HepG2 (cell line): ENCODE results near the gene PATL2. TPM values are rescaled to one million over a fixed set of nuclear protein-coding genes. Genes with fewer than 3 reads are reported as not detected.
A peak's percentile ranks its signal among the peaks of the same experiment; 100 is the strongest.

Source experiments
- BHLHE40 ChIP-seq: IDR thresholded peaks from 2 replicates; pipeline ENCODE4 v1.6.1; 2011; ENCODE audit warnings: low read length, improper control_type of control experiment
- CENPX ChIP-seq: sonication (generic); formaldehyde crosslinking; IDR thresholded peaks from 2 replicates; pipeline ENCODE4 v1.9.0; 2021; ENCODE audit warnings: mild to moderate bottlenecking, missing genetic modification reagents, moderate library complexity
- FIP1L1 ChIP-seq: fragments of 200-400 bp; formaldehyde crosslinking; IDR thresholded peaks from 2 replicates; pipeline ENCODE4 v1.6.1; 2018; ENCODE audit warnings: low read depth, mild to moderate bottlenecking, low read length, moderate library complexity, borderline replicate concordance; ENCODE audit not compliant: insufficient read depth
- GTF2F1 ChIP-seq: fragments of 150-350 bp; IDR thresholded peaks from 2 replicates; pipeline ENCODE4 v1.6.1; 2014; ENCODE audit warnings: low read length
- KLF9 ChIP-seq: IDR thresholded peaks from 2 replicates; pipeline ENCODE4 v1.6.1; 2016; ENCODE audit warnings: low read depth
- KMT2A ChIP-seq: sonication (generic); formaldehyde crosslinking; IDR thresholded peaks from 2 replicates; pipeline ENCODE4 v1.4.0; 2020; ENCODE audit warnings: missing genetic modification reagents
- MED13 ChIP-seq: sonication (generic); formaldehyde crosslinking; IDR thresholded peaks from 2 replicates; pipeline ENCODE4 v1.5.0; 2020; ENCODE audit warnings: missing genetic modification reagents
- MYNN ChIP-seq: sonication (generic); formaldehyde crosslinking; IDR thresholded peaks from 2 replicates; pipeline ENCODE4 v1.4.0; 2020; ENCODE audit warnings: mild to moderate bottlenecking, low read depth, missing genetic modification reagents
- SNAPC2 ChIP-seq: sonication (generic); formaldehyde crosslinking; IDR thresholded peaks from 2 replicates; pipeline ENCODE4 v1.8.1; 2022; ENCODE audit warnings: mild to moderate bottlenecking, missing genetic modification reagents
- SYNCRIP ChIP-seq: fragments of 200-400 bp; formaldehyde crosslinking; IDR thresholded peaks from 2 replicates; pipeline ENCODE4 v1.6.1; 2018; ENCODE audit warnings: mild to moderate bottlenecking, low read depth, low read length; ENCODE audit not compliant: insufficient read depth
- ZBTB38 ChIP-seq: sonication (generic); formaldehyde crosslinking; IDR thresholded peaks from 2 replicates; pipeline ENCODE4 v1.5.1; 2020; ENCODE audit warnings: mild to moderate bottlenecking, missing genetic modification reagents
- ZNF501 ChIP-seq: sonication (generic); formaldehyde crosslinking; IDR thresholded peaks from 2 replicates; pipeline ENCODE4 v1.5.1; 2020; ENCODE audit warnings: mild to moderate bottlenecking, moderate library complexity, missing genetic modification reagents
- ZNF660 ChIP-seq: sonication (generic); formaldehyde crosslinking; IDR thresholded peaks from 2 replicates; pipeline ENCODE4 v1.5.1; 2020; ENCODE audit warnings: mild to moderate bottlenecking, low read depth, missing genetic modification reagents, borderline replicate concordance
- ZNF674 ChIP-seq: sonication (generic); formaldehyde crosslinking; IDR thresholded peaks from 2 replicates; pipeline ENCODE4 v1.5.0; 2020; ENCODE audit warnings: low read depth, mild to moderate bottlenecking, missing genetic modification reagents
- ZNF780A ChIP-seq: sonication (generic); formaldehyde crosslinking; IDR thresholded peaks from 2 replicates; pipeline ENCODE4 v1.8.0; 2022; ENCODE audit warnings: mild to moderate bottlenecking, missing genetic modification reagents, moderate library complexity
- polyA plus RNA-seq, 8 experiments: library from polyadenylated mRNA; depleted of rRNA in 3 of 8; stranded (reverse) in 7 of 8; unstranded in 1 of 8; fragments of >200 nt; fragmentation: Illumina TruSeq in 4 of 8; extraction: Trizol in 4 of 8; gene quantifications; 2 replicates each; pipeline versions ENCODE4 v1.2.1 to v1.2.3, GENCODE V29; 2011 to 2016; ENCODE audit warnings: low read depth in 4 of 8, missing spikeins in 1 of 8, mixed read lengths in 1 of 8; ENCODE audit not compliant: insufficient read depth in 1 of 8
- total RNA-seq, 5 experiments: library from RNA; depleted of rRNA; stranded (reverse); fragments of >200 nt; fragmentation: Illumina TruSeq; extraction: Trizol; gene quantifications; 2 replicates each; pipeline ENCODE4 v1.2.3, GENCODE V29; 2016; ENCODE audit warnings: low read depth in 1 of 5
- TF ChIP-seq, protein P1 (sequence below): sonication (generic); formaldehyde crosslinking; IDR thresholded peaks from 2 replicates; pipeline ENCODE4 v1.4.0; 2020; ENCODE audit warnings: missing genetic modification reagents, mild to moderate bottlenecking, borderline replicate concordance
- TF ChIP-seq, protein P2 (sequence below): sonication (generic); formaldehyde crosslinking; conservative IDR thresholded peaks from 2 replicates; pipeline ENCODE4 v1.8.1; 2023; ENCODE audit warnings: missing genetic modification reagents
- TF ChIP-seq, protein P3 (sequence below): sonication (generic); formaldehyde crosslinking; IDR thresholded peaks from 2 replicates; pipeline ENCODE4 v1.5.1; 2020; ENCODE audit warnings: missing genetic modification reagents, mild to moderate bottlenecking, borderline replicate concordance
- TF ChIP-seq, protein P4 (sequence below): sonication (generic); formaldehyde crosslinking; IDR thresholded peaks from 2 replicates; pipeline ENCODE4 v1.4.0; 2020; ENCODE audit warnings: missing genetic modification reagents
- TF ChIP-seq, protein P5 (sequence below): sonication (generic); formaldehyde crosslinking; IDR thresholded peaks from 2 replicates; pipeline ENCODE4 v1.4.0; 2020; ENCODE audit warnings: missing genetic modification reagents, borderline replicate concordance

Gene PATL2
- total and polyA plus RNA-seq, 2 of the 13 experiments (the other 11 are each of a cell fraction or from before 2014, with no cell fraction given), result 0.15 to 0.53 TPM

DNA sequence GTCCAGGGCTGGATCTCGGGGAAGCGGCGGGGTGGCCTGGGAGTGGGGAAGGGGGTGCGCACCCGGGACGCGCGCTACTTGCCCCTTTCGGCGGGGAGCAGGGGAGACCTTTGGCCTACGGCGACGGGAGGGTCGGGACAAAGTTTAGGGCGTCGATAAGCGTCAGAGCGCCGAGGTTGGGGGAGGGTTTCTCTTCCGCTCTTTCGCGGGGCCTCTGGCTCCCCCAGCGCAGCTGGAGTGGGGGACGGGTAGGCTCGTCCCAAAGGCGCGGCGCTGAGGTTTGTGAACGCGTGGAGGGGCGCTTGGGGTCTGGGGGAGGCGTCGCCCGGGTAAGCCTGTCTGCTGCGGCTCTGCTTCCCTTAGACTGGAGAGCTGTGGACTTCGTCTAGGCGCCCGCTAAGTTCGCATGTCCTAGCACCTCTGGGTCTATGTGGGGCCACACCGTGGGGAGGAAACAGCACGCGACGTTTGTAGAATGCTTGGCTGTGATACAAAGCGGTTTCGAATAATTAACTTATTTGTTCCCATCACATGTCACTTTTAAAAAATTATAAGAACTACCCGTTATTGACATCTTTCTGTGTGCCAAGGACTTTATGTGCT is 721 bp upstream of the PATL2 start (continued):
- TF ChIP-seq, protein P1, sequence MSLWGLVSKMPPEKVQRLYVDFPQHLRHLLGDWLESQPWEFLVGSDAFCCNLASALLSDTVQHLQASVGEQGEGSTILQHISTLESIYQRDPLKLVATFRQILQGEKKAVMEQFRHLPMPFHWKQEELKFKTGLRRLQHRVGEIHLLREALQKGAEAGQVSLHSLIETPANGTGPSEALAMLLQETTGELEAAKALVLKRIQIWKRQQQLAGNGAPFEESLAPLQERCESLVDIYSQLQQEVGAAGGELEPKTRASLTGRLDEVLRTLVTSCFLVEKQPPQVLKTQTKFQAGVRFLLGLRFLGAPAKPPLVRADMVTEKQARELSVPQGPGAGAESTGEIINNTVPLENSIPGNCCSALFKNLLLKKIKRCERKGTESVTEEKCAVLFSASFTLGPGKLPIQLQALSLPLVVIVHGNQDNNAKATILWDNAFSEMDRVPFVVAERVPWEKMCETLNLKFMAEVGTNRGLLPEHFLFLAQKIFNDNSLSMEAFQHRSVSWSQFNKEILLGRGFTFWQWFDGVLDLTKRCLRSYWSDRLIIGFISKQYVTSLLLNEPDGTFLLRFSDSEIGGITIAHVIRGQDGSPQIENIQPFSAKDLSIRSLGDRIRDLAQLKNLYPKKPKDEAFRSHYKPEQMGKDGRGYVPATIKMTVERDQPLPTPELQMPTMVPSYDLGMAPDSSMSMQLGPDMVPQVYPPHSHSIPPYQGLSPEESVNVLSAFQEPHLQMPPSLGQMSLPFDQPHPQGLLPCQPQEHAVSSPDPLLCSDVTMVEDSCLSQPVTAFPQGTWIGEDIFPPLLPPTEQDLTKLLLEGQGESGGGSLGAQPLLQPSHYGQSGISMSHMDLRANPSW (CRISPR knock-in tag), result no peak
- TF ChIP-seq FIP1L1, result no peak
- no peak for TF ChIP-seq SYNCRIP
- TF ChIP-seq KMT2A (CRISPR knock-in tag), result no peak
- TF ChIP-seq, protein P2, sequence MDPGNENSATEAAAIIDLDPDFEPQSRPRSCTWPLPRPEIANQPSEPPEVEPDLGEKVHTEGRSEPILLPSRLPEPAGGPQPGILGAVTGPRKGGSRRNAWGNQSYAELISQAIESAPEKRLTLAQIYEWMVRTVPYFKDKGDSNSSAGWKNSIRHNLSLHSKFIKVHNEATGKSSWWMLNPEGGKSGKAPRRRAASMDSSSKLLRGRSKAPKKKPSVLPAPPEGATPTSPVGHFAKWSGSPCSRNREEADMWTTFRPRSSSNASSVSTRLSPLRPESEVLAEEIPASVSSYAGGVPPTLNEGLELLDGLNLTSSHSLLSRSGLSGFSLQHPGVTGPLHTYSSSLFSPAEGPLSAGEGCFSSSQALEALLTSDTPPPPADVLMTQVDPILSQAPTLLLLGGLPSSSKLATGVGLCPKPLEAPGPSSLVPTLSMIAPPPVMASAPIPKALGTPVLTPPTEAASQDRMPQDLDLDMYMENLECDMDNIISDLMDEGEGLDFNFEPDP, result no peak
- TF ChIP-seq ZNF780A (CRISPR knock-in tag), result no peak
- TF ChIP-seq, protein P3, sequence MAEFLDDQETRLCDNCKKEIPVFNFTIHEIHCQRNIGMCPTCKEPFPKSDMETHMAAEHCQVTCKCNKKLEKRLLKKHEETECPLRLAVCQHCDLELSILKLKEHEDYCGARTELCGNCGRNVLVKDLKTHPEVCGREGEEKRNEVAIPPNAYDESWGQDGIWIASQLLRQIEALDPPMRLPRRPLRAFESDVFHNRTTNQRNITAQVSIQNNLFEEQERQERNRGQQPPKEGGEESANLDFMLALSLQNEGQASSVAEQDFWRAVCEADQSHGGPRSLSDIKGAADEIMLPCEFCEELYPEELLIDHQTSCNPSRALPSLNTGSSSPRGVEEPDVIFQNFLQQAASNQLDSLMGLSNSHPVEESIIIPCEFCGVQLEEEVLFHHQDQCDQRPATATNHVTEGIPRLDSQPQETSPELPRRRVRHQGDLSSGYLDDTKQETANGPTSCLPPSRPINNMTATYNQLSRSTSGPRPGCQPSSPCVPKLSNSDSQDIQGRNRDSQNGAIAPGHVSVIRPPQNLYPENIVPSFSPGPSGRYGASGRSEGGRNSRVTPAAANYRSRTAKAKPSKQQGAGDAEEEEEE (CRISPR knock-in tag), result no peak
- no peak for TF ChIP-seq MYNN (CRISPR knock-in tag)
- TF ChIP-seq GTF2F1, result no peak
- TF ChIP-seq, protein P4, sequence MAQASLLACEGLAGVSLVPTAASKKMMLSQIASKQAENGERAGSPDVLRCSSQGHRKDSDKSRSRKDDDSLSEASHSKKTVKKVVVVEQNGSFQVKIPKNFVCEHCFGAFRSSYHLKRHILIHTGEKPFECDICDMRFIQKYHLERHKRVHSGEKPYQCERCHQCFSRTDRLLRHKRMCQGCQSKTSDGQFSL (CRISPR knock-in tag), result no peak
- no peak for TF ChIP-seq ZNF660
- TF ChIP-seq CENPX, result no peak
- TF ChIP-seq ZNF674 (CRISPR knock-in tag), result 0 out of 2 replicates have a peak, but pooled peaks have one; percentile 17
- no peak for TF ChIP-seq ZNF501 (CRISPR knock-in tag)
- 0 out of 2 replicates have a peak, but pooled peaks have one; percentile 10 for TF ChIP-seq ZBTB38 (CRISPR knock-in tag)
- TF ChIP-seq BHLHE40, result no peak
- TF ChIP-seq MED13 (CRISPR knock-in tag), result peak; percentile 13; the same call in 1 of the 2 replicates
- TF ChIP-seq SNAPC2 (CRISPR knock-in tag), result peak; percentile 85
- TF ChIP-seq, protein P5, sequence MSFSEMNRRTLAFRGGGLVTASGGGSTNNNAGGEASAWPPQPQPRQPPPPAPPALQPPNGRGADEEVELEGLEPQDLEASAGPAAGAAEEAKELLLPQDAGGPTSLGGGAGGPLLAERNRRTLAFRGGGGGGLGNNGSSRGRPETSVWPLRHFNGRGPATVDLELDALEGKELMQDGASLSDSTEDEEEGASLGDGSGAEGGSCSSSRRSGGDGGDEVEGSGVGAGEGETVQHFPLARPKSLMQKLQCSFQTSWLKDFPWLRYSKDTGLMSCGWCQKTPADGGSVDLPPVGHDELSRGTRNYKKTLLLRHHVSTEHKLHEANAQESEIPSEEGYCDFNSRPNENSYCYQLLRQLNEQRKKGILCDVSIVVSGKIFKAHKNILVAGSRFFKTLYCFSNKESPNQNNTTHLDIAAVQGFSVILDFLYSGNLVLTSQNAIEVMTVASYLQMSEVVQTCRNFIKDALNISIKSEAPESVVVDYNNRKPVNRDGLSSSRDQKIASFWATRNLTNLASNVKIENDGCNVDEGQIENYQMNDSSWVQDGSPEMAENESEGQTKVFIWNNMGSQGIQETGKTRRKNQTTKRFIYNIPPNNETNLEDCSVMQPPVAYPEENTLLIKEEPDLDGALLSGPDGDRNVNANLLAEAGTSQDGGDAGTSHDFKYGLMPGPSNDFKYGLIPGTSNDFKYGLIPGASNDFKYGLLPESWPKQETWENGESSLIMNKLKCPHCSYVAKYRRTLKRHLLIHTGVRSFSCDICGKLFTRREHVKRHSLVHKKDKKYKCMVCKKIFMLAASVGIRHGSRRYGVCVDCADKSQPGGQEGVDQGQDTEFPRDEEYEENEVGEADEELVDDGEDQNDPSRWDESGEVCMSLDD, result peak; percentile 61; the same call in 1 of the 2 replicates
- no peak for TF ChIP-seq KLF9
